ENCODE data around the gene ALX4.

Gene ALX4

GRCh38 chr11:44300844-44301563 lies 8.9 kb downstream of the ALX4 start:
- no peak for DNase-seq (ENCODE audit: low read depth)

DNA sequence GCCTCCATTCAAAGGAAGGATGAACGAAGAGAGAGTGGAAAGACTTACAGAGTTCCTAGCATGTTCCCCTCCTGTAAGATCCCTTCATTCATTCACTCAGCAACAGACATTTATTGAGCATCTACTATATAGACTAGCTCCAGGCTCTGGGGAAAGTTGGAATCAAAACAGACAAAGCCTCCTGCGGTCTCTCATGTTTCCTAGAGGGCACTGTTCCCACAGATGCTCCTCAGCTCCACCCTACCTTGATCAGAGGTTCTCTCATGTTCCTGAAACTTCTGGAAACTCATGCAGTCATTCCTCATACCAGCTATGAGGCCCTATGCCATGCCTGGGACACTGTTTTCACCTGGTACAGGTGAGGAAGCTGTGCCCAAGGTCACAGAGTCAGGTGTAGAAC lies 11.1 kb downstream of the ALX4 start:
- no peak for DNase-seq (ENCODE audit: low read depth)

DNA sequence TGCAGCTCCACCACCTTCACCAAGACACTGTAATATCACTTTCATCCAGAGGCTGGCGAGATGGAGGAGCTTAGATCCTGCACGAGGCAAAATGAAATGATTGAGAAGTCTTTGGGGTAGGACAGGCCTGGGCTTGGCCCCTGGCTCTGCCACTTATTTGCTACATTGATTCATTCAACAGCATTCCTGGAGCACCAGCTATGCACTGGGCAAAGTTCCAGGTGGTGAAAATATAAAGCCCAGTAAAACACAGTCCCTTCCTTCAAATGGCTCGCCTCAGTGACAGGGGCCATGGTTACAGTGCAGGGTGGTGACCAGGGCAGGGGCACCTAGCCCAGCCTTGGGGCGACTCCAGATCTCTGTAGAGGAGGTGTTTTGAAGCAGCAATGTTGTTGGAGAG lies 19.7 kb downstream of the ALX4 start:
- DNase-seq (ENCODE audit: low read depth) = no peak

DNA sequence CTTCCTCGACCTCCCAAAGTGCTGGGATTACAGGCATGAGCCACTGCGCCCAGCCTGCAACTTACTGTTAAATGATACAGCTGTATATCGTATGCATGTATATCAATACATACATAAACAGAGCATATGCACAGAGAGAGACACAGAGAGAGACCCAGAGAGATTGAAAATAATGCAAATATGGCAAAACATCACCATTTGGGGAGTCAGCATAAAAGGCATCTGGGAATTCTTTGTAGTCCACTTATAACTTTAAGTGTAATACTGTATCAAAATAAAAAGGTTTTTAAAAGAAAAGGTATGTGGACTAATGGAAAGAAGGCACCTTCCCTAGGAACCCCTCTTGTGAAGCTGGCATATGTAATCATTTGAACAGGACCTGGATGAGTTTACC lies 21.8 kb downstream of the ALX4 start:
- no peak for DNase-seq (ENCODE audit: low read depth)

- DNase-seq (ENCODE audit: low read depth) = no peak
These were observed 23.0 kb downstream of the ALX4 start for GRCh38 chr11:44286911-44287310.

DNA sequence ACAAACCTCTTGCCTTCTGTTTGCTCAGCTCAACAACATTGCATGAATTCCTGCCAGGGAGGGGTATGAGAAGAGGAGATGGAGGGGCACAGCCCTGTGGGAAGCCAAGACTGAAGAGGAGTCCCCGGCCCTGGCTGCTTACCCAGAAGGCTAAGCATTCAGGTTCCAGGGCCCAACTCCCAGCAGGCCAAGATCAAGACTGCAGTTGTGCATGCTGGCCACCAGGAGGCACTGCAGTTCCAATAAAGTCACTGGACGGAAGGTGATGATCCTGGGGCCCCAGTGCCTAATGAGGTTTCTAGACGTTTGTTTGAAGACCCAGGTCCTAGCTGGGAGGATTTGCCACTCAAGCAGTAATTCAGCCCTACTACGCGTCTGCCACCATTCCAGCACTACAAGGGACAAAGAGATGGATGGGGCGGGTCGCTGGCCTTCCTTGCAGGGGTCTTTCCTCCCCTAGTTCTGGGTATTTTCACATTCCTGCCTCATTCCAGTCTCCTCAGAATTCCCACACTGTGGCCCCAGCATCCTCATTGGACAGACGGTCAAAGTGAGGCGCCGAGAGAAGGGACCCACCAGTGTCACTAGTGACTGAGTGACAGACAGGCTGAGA lies 23.6 kb downstream of the ALX4 start:
- DNase-seq (ENCODE audit: low read depth) = peak; percentile 25

DNA sequence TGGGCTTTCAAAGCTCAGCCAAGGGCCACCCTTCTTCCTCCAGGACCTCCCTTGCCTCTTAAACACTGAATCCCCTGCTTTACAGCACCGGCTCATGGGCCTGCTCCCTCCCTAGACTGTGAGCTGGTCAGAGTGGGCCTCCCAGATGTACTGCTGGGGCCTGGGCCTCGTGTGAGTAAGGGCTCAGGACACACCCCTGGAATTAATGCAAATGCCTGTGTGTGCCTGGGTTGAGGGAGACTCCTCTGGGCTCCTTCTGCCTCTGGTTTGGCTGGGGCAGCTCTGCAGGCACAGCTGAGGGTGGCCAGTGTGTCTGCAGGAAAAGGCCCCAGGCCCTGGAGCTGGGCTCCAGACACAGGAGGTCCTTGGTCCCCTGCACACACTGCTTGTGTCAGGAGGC lies 24.2 kb downstream of the ALX4 start:
- no peak for DNase-seq (ENCODE audit: low read depth)

- no peak for DNase-seq (ENCODE audit: low read depth)
These were observed 27.3 kb downstream of the ALX4 start for GRCh38 chr11:44282620-44283019.

GRCh38 chr11:44281151-44281550 lies 28.8 kb downstream of the ALX4 start:
- DNase-seq (ENCODE audit: low read depth) = no peak

- DNase-seq (ENCODE audit: low read depth) = no peak
These were observed 29.7 kb downstream of the ALX4 start for GRCh38 chr11:44280257-44280656.

DNA sequence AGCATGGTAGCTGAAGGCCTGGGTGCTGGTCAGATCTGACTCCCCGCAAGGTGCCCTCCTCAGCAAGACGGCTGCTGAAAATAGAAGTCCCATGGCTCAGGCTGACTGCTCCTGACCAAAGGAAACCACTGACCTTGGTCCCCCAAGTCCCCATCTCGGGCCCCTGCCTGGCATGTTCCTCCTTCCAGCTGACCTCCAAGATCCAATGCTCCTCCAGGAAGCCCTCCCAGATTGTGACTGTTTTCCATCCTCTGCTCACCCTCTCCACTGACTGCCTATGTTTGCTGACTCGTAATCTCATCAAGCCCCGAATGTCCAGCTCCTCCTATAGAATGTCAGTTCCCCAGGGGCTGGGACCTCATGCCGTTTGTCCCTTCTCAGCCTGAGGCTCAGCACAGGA lies 30.5 kb downstream of the ALX4 start:
- no peak for DNase-seq (ENCODE audit: low read depth)

DNA sequence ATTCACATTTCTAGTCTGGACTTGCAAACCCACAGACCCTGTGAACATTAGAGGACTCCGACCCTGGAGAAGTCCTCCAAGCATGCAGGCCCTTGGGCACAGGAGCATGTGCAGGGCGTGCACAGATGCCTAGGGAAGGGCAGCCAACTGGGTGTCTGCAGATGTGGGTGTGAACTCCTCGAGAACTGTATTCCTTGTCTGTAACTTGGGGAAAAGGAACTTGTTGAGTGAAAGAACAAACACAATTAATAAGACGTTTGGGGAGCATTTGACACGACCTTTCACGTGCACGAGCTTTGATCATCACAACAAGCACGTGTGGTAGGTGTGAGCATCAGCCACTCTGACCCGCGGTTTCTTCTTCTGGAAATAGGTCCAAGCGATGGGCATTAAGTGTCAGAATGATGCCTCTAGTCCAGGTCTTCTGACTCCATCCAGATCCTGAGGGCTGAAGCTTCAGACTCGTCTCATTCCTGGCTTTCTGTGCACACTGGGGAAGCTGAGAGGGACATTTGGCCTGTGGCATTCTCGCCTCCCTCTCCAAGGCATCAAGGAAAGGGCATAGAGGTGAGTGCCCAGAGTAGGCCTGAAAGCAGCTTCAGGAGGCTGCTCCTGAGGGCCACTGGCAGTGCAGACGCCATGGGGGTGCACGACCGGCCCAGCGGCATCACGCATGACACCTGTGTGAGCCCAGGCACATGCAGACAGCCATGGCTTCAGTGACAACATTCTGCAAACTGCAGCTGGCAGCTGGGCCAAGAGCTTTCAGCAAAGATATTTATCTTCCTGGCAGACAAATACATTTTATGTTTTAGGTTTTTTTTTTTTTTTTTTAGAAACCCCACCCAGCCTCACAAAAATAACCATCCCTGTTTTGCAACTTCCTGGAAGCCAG lies 32.5 kb downstream of the ALX4 start:
- DNase-seq (ENCODE audit: low read depth) = no peak

DNA sequence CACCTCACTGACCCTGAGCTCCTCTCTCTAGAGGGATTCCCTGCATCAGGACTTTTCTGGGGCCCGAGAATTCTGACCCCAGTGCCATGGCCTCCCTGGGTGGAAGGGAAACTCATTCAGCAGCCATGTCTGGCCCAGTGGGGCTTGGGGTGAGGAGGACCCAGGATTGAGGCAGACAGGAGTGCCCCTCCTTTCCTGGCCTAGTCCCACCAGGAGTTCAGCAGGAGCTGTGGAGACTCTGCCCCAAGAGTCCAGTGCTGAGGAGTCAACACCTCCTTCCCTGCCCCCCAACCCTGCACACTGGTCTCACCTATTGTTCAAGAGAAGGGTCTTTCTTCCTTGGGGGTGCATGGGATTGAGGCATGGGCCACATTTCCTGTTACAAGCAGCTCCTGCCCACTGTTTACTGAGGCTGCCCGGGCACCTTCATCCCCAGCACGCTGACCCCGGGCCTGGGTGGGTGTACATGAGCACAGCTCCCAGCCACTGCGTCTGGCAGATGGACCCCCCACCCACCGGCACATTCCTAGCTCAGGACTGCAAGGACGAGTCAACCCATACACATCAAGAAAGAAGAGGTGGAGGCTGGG lies 33.9 kb downstream of the ALX4 start:
- DNase-seq (ENCODE audit: low read depth) = no peak

GRCh38 chr11:44275241-44275640 lies 34.7 kb downstream of the ALX4 start:
- DNase-seq (ENCODE audit: low read depth) = no peak

DNA sequence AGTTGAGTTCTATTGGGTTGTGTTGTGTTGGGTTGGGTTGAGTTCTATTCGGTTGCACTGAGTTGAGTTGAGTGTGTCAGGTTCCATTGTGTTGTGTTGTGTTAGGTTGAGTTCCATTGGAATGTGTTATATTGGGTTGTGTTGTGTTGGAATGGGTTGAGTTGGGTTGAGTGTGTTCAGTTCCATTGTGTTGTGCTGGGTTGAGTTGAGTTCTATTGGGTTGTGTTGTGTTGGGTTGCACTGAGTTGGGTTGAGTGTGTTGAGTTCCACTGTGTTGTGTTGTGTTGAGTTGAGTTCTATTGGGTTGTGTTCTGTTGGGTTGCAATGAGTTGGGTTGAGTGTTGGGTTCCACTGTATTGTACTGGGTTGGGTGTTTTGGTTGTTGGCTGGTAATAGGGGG lies 35.5 kb downstream of the ALX4 start:
- no peak for DNase-seq (ENCODE audit: low read depth)

GRCh38 chr11:44271286-44271685 lies 38.7 kb downstream of the ALX4 start:
- DNase-seq (ENCODE audit: low read depth) = no peak

GRCh38 chr11:44270403-44271273 lies 39.3 kb downstream of the ALX4 start:
- DNase-seq (ENCODE audit: low read depth) = no peak

GRCh38 chr11:44269369-44270351 lies 40.3 kb downstream of the ALX4 start:
- no peak for DNase-seq (ENCODE audit: low read depth)

- DNase-seq (ENCODE audit: low read depth) = no peak
These were observed 41.3 kb downstream of the ALX4 start for GRCh38 chr11:44268614-44269080.

Data from T follicular helper cell (primary cell).